K562 (cell line): ENCODE results near the gene DPY19L1.

Experiments used
- FOXK2 ChIP-seq, 2 experiments: fragments of 450-650 bp; IDR thresholded peaks in 1 of 2; conservative IDR thresholded peaks in 1 of 2; 2 replicates each; pipeline ENCODE4 v1.6.1; 2016; ENCODE audit warnings: low read depth in 2 of 2, mild to moderate bottlenecking in 1 of 2
- ZSCAN32 ChIP-seq: fragments of 450-650 bp; formaldehyde crosslinking; IDR thresholded peaks from 2 replicates; pipeline ENCODE4 v1.4.0; 2020; ENCODE audit warnings: mild to moderate bottlenecking, moderate library complexity

- no peak for TF ChIP-seq FOXK2 (conservative IDR thresholded peaks at IDR 0.05 in 1 of 2, IDR thresholded peaks at IDR 0.05 in 1 of 2; ENCODE audit: low read depth in 2 of 2)
- no peak for TF ChIP-seq ZSCAN32 (CRISPR knock-in tag)
These were observed 79.3 kb downstream of the DPY19L1 start for GRCh38 chr7:34958021-34958420.
